ENCODE results near the gene CYP1A1.
A peak's percentile ranks its signal among the peaks of the same experiment; 100 is the strongest.

The CYP1A1 gene, protein sequence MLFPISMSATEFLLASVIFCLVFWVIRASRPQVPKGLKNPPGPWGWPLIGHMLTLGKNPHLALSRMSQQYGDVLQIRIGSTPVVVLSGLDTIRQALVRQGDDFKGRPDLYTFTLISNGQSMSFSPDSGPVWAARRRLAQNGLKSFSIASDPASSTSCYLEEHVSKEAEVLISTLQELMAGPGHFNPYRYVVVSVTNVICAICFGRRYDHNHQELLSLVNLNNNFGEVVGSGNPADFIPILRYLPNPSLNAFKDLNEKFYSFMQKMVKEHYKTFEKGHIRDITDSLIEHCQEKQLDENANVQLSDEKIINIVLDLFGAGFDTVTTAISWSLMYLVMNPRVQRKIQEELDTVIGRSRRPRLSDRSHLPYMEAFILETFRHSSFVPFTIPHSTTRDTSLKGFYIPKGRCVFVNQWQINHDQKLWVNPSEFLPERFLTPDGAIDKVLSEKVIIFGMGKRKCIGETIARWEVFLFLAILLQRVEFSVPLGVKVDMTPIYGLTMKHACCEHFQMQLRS

DNA sequence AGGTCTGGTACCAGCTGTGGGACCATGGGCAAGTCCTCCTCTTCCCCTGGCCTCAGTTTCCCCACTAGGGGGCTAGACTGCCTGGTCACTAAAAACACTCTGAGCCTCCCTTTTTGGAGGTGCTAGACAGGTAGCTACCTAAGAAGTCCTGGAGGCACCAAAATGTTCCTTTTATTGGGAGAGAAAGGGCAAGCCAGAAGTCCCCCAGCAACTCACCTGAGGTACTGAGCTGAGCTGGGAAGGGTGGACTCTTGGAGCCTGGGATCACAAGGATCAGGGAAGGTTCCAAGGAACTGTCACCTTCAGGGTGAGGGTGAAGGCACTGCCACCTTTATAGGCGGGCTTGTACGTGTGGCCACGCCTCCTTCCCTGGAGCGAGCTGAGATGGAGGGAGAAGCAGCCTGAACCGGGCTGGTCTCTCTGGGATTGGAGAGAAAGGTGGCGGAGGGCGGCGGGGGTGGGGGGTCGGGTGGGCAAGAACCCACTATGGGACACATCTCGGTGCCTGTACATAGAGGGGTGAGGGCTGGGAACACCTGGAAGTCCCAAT lies at the start of gene CYP1A1:
TSS of gene CYP1A1 (minus strand) at position 304 of the 550 bp plus-strand sequence. CDS start 2,431 bp downstream, outside the sequence.
- no peak for TF ChIP-seq TEAD4 (IDR thresholded peaks at IDR 0.05)
- TF ChIP-seq NFIC (IDR thresholded peaks at IDR 0.05), result no peak
- TF ChIP-seq RAD21 (IDR thresholded peaks at IDR 0.05; ENCODE audit: low read depth), result no peak
- no peak for TF ChIP-seq TAF1 (IDR thresholded peaks at IDR 0.05; ENCODE audit: low read depth)
- TF ChIP-seq, protein P1, sequence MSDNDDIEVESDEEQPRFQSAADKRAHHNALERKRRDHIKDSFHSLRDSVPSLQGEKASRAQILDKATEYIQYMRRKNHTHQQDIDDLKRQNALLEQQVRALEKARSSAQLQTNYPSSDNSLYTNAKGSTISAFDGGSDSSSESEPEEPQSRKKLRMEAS (IDR thresholded peaks at IDR 0.05), result peak; percentile 50

DNA sequence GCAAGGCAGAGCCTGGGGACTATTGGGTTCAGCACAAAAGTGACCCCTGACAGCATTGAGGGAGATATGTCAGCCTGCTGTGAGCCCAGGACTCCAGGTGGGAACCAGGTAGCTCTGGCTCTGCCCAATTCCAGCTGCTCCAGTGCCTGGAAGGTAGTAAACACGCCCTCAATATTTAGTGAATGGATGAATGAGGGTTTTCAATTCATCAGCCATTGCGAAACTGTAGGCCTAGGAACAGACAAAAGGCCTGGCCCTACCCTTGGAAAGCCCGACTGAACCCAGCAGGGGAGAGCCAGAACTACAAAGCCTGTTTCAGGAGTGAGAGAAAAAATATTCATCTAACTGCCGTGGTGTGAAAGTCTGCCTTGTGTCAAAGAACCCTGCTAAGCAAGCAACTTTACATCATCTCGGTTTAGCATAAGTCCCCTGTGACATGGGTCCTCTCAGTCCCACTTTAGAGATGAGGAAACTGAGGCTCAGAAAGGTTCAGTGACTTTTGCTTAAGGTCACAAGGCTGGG lies 48.5 kb upstream of the CYP1A1 start:
- TF ChIP-seq ZBTB7A (IDR thresholded peaks at IDR 0.05; ENCODE audit: low read depth) (no peak), CREB1 (IDR thresholded peaks at IDR 0.05; ENCODE audit: low read depth) (no peak), TCF12 (IDR thresholded peaks at IDR 0.05; ENCODE audit: low read depth) (peak; percentile 91), TAF1 (IDR thresholded peaks at IDR 0.05; ENCODE audit: low read depth) (no peak; the same call in 1 of the 2 replicates), CEBPB (IDR thresholded peaks at IDR 0.05) (peak; percentile 99), YY1 (IDR thresholded peaks at IDR 0.05; ENCODE audit: low read depth) (no peak), NFIC (IDR thresholded peaks at IDR 0.05) (peak; percentile 71), RAD21 (IDR thresholded peaks at IDR 0.05; ENCODE audit: low read depth) (peak; percentile 11; the same call in 1 of the 2 replicates), TEAD4 (IDR thresholded peaks at IDR 0.05) (peak; percentile 43; the same call in 1 of the 2 replicates), EP300 (IDR thresholded peaks at IDR 0.05; ENCODE audit: borderline replicate concordance) (peak; percentile 83; the same call in 1 of the 2 replicates), FOXM1 (IDR thresholded peaks at IDR 0.05; ENCODE audit: borderline replicate concordance, low read depth) (peak; percentile 68; the same call in 1 of the 2 replicates), EGR1 (IDR thresholded peaks at IDR 0.05) (no peak)
- TF ChIP-seq, protein P2, sequence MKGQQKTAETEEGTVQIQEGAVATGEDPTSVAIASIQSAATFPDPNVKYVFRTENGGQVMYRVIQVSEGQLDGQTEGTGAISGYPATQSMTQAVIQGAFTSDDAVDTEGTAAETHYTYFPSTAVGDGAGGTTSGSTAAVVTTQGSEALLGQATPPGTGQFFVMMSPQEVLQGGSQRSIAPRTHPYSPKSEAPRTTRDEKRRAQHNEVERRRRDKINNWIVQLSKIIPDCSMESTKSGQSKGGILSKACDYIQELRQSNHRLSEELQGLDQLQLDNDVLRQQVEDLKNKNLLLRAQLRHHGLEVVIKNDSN (IDR thresholded peaks at IDR 0.05), result peak; percentile 38; the same call in 1 of the 2 replicates
- TF ChIP-seq, protein P1 (IDR thresholded peaks at IDR 0.05), result peak; percentile 60
- TF ChIP-seq, protein P3, sequence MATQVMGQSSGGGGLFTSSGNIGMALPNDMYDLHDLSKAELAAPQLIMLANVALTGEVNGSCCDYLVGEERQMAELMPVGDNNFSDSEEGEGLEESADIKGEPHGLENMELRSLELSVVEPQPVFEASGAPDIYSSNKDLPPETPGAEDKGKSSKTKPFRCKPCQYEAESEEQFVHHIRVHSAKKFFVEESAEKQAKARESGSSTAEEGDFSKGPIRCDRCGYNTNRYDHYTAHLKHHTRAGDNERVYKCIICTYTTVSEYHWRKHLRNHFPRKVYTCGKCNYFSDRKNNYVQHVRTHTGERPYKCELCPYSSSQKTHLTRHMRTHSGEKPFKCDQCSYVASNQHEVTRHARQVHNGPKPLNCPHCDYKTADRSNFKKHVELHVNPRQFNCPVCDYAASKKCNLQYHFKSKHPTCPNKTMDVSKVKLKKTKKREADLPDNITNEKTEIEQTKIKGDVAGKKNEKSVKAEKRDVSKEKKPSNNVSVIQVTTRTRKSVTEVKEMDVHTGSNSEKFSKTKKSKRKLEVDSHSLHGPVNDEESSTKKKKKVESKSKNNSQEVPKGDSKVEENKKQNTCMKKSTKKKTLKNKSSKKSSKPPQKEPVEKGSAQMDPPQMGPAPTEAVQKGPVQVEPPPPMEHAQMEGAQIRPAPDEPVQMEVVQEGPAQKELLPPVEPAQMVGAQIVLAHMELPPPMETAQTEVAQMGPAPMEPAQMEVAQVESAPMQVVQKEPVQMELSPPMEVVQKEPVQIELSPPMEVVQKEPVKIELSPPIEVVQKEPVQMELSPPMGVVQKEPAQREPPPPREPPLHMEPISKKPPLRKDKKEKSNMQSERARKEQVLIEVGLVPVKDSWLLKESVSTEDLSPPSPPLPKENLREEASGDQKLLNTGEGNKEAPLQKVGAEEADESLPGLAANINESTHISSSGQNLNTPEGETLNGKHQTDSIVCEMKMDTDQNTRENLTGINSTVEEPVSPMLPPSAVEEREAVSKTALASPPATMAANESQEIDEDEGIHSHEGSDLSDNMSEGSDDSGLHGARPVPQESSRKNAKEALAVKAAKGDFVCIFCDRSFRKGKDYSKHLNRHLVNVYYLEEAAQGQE (IDR thresholded peaks at IDR 0.05; ENCODE audit: low read depth), result no peak

DNA sequence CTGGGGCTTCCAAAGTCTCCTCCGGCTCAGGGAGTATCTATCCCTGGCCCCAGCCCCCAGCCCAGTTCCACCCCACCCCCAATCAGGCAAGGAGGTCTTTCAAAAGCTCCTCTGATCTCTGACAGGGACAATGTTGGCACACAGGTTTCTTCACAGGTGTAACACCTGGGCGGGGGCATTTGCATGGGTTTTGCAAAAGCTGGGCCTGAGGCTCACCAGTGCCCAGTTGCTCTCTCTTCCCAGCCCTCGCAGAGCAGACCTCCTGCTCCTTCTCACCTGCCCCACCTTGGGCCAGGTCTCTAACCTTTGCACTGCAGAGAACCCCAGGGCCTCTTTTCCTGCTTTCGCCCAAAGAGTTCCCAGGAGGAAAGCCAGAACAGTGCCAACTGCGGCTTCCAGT lies 48.0 kb upstream of the CYP1A1 start:
- TF ChIP-seq, protein P1 (IDR thresholded peaks at IDR 0.05), result no peak
- no peak for TF ChIP-seq CREB1 (IDR thresholded peaks at IDR 0.05; ENCODE audit: low read depth)
- TF ChIP-seq, protein P3 (IDR thresholded peaks at IDR 0.05; ENCODE audit: low read depth), result no peak
- no peak for TF ChIP-seq TAF1 (IDR thresholded peaks at IDR 0.05; ENCODE audit: low read depth)
- no peak for TF ChIP-seq RAD21 (IDR thresholded peaks at IDR 0.05; ENCODE audit: low read depth)
- TF ChIP-seq FOXM1 (IDR thresholded peaks at IDR 0.05; ENCODE audit: borderline replicate concordance, low read depth), result no peak
- no peak for TF ChIP-seq TEAD4 (IDR thresholded peaks at IDR 0.05)
- TF ChIP-seq YY1 (IDR thresholded peaks at IDR 0.05; ENCODE audit: low read depth), result no peak
- TF ChIP-seq EP300 (IDR thresholded peaks at IDR 0.05; ENCODE audit: borderline replicate concordance), result no peak
- TF ChIP-seq EGR1 (IDR thresholded peaks at IDR 0.05), result no peak
- no peak for TF ChIP-seq CEBPB (IDR thresholded peaks at IDR 0.05)
- no peak for TF ChIP-seq NFIC (IDR thresholded peaks at IDR 0.05)
- TF ChIP-seq ZBTB7A (IDR thresholded peaks at IDR 0.05; ENCODE audit: low read depth), result no peak; the same call in 1 of the 2 replicates
- TF ChIP-seq, protein P2 (IDR thresholded peaks at IDR 0.05), result no peak
- no peak for TF ChIP-seq TCF12 (IDR thresholded peaks at IDR 0.05; ENCODE audit: low read depth)

DNA sequence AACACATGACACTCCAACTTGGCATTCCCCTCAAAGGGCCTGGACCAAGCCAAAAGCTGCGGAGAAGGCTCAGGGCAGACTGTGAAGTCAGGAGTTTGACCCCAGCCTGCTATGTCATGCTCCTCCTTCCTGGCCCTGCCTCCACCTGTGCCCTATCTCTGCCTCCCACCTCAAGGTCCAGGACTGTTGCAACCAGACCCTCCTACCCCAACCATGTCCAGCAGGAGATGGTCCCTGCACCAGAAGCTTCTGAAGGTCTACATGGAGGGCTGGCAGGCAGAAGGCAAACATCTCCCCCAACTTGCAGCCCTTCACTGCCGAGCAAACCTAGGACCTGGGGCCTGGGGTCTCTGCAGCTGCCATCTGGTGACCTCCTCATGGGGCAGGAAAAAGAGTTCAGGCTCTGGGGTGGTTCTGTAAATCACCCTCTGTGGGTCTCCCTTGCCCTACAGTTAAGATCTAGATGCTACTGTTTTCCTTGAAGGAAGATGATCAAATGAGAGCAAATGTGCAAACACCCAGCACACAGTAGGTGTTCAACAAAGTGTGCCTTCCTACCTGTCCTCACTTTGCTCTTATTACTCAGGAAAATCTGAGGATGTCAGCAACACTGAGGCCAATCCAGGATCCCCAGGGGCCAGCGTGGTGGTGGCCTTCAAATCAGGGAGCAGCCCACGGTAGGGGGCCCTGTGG lies 45.0 kb upstream of the CYP1A1 start:
- TF ChIP-seq, protein P2 (IDR thresholded peaks at IDR 0.05), result no peak
- TF ChIP-seq TEAD4 (IDR thresholded peaks at IDR 0.05), result no peak
- TF ChIP-seq NFIC (IDR thresholded peaks at IDR 0.05), result no peak
- no peak for TF ChIP-seq TCF12 (IDR thresholded peaks at IDR 0.05; ENCODE audit: low read depth)
- TF ChIP-seq, protein P3 (IDR thresholded peaks at IDR 0.05; ENCODE audit: low read depth), result no peak

All from Ishikawa (cell line).